ENCODE data around the gene RAPGEF6. TPM values are rescaled to one million over a fixed set of nuclear protein-coding genes. Genes with fewer than 3 reads are reported as not detected.

The RAPGEF6 gene
- total RNA-seq, 1 experiment from 2014 or later: 9.7 TPM

DNA sequence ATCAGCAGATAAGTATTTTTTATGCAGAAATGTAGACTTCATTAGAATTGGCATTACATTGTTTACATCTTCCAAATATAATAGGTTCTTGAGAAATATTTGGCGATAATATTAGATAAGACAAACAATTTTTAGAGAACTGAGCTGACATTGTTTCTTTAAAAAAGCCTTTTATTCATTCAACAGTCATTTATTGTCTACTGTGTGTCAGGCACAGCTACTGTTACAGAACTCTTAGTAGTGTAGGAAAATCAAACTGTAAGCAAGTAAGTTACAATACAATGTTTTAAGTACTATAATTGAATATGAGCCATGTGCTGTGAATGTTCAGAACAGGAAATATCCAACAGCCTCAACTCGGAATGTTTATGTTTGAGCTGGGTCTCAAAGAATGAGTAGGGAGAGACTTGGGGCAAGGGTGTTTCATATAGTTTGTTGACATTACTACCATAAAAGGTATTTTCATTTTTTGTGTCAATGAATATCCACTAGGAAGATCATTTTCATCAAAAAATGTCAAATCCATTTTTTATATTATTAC, 257.2 kb downstream of the RAPGEF6 start:
- no peak overlapping the region for H3K9ac ChIP-seq (ENCODE audit: low read length)
- H3K4me2 ChIP-seq (ENCODE audit: low read length): no peak overlapping the region
- no peaks in the 10 kb centered on the region for H3F3A ChIP-seq (ENCODE audit: low read length, unreplicated experiment)
- H3K4me3 ChIP-seq (ENCODE audit: low read length): no peak overlapping the region
- intact Hi-C loops (cut with micrococcal nuclease): loop anchor here (2.0 to 5.0 kb wide), 2 partner anchors 49 to 106 kb away; no protein-coding TSS in a partner anchor
- H3K27ac ChIP-seq (ENCODE audit: low read length): no peak overlapping the region
- no peaks in the 10 kb centered on the region for H3K9me2 ChIP-seq (replicated peaks; ENCODE audit: low read length)
- no peaks in the 10 kb centered on the region for H3K36me3 ChIP-seq (ENCODE audit: low read depth, low read length)
- no TSS peak for BruUV-seq (replicated peaks)
- ChIA-PET CTCF (no interaction called here), POLR2A (ENCODE audit: unreplicated experiment) (no interaction called here)
- no peak for ATAC-seq
- H3K4me1 ChIP-seq (ENCODE audit: insufficient read depth, low read length): peaks cover 16% of the 10 kb centered on the region
- no peak for DNase-seq
- no peaks in the 10 kb centered on the region for H4K20me1 ChIP-seq (ENCODE audit: low read length)
- H3K79me2 ChIP-seq (ENCODE audit: low read length): no peaks in the 10 kb centered on the region
- H3K27me3 ChIP-seq (ENCODE audit: low read length): no peaks in the 10 kb centered on the region
- no peaks in the 10 kb centered on the region for H3K9me3 ChIP-seq (ENCODE audit: low read length)
- TF ChIP-seq, protein P1, sequence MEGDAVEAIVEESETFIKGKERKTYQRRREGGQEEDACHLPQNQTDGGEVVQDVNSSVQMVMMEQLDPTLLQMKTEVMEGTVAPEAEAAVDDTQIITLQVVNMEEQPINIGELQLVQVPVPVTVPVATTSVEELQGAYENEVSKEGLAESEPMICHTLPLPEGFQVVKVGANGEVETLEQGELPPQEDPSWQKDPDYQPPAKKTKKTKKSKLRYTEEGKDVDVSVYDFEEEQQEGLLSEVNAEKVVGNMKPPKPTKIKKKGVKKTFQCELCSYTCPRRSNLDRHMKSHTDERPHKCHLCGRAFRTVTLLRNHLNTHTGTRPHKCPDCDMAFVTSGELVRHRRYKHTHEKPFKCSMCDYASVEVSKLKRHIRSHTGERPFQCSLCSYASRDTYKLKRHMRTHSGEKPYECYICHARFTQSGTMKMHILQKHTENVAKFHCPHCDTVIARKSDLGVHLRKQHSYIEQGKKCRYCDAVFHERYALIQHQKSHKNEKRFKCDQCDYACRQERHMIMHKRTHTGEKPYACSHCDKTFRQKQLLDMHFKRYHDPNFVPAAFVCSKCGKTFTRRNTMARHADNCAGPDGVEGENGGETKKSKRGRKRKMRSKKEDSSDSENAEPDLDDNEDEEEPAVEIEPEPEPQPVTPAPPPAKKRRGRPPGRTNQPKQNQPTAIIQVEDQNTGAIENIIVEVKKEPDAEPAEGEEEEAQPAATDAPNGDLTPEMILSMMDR (conservative IDR thresholded peaks at IDR 0.05; ENCODE audit: low read depth, low read length): no peak
- TF ChIP-seq EZH2 (IDR thresholded peaks at IDR 0.05; ENCODE audit: low read length, unreplicated experiment) (no peak), EZH2phosphoT487 (IDR thresholded peaks at IDR 0.05; ENCODE audit: borderline replicate concordance, low read length) (no peak)
- H2AFZ ChIP-seq (ENCODE audit: low read length): no peak overlapping the region

DNA sequence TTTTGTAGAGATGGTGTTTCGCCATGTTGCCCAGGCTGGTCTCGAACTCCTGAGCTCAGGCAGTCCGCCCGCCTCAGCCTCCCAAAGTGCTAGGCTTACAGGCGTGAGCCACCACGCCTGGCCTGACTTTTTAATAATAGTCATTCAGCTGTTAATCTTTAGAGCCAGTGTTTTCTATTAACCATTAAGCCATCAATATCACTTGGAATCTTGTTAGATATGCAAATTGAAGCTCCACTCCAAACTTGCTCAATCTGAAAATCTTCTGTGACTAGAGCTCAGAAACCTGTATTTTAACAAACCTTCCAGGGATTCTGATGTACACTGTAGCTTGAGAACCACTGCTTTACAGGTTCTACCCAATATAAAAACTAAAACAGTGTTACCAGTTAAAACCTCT, 257.7 kb downstream of the RAPGEF6 start:
- no peak overlapping the region for H2AFZ ChIP-seq (ENCODE audit: low read length)
- BruUV-seq (replicated peaks): no TSS peak
- no peak overlapping the region for H3K4me2 ChIP-seq (ENCODE audit: low read length)
- intact Hi-C loops (cut with micrococcal nuclease): loop anchor here (5.0 kb wide), 1 partner anchor 105 kb away; no protein-coding TSS in a partner anchor
- H3K4me3 ChIP-seq (ENCODE audit: low read length): no peak overlapping the region
- TF ChIP-seq EZH2phosphoT487 (IDR thresholded peaks at IDR 0.05; ENCODE audit: borderline replicate concordance, low read length) (no peak), EZH2 (IDR thresholded peaks at IDR 0.05; ENCODE audit: low read length, unreplicated experiment) (no peak)
- TF ChIP-seq, protein P1 (conservative IDR thresholded peaks at IDR 0.05; ENCODE audit: low read depth, low read length): no peak
- no peak for ATAC-seq
- H3K9me2 ChIP-seq (replicated peaks; ENCODE audit: low read length): no peaks in the 10 kb centered on the region
- no peaks in the 10 kb centered on the region for H4K20me1 ChIP-seq (ENCODE audit: low read length)
- no peak for DNase-seq
- ChIA-PET CTCF (no interaction called here), POLR2A (ENCODE audit: unreplicated experiment) (no interaction called here)
- H3K4me1 ChIP-seq (ENCODE audit: insufficient read depth, low read length): peaks cover 16% of the 10 kb centered on the region
- no peak overlapping the region for H3K9ac ChIP-seq (ENCODE audit: low read length)
- no peaks in the 10 kb centered on the region for H3K9me3 ChIP-seq (ENCODE audit: low read length)
- no peaks in the 10 kb centered on the region for H3K79me2 ChIP-seq (ENCODE audit: low read length)
- H3F3A ChIP-seq (ENCODE audit: low read length, unreplicated experiment): no peaks in the 10 kb centered on the region
- no peaks in the 10 kb centered on the region for H3K36me3 ChIP-seq (ENCODE audit: low read depth, low read length)
- H3K27ac ChIP-seq (ENCODE audit: low read length): no peak overlapping the region
- H3K27me3 ChIP-seq (ENCODE audit: low read length): no peaks in the 10 kb centered on the region

DNA sequence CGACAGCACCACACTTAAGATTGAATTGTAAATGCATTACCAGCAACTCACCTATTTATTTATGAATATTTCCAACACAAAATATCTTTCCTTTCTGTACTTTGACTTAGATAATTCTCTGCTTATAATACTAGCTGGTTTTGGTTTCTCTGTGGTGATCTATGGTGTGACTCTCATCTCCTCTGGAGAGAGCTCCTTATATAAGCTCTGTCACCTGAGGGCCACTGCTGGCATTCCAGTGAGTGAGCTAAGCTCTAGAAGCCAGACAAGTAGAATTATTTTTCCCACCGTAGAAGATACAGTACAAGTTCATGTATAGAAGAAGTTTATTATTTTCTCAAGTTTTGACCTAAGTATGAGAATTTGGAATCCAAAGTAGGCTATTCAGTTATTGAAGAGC, 259.7 kb downstream of the RAPGEF6 start:
- Histone ChIP-seq H3K9me3 (ENCODE audit: low read length) (no peaks in the 10 kb centered on the region), H3F3A (ENCODE audit: low read length, unreplicated experiment) (no peaks in the 10 kb centered on the region), H3K27me3 (ENCODE audit: low read length) (no peaks in the 10 kb centered on the region), H3K4me1 (ENCODE audit: insufficient read depth, low read length) (peaks cover 16% of the 10 kb centered on the region), H3K4me3 (ENCODE audit: low read length) (no peak overlapping the region), H2AFZ (ENCODE audit: low read length) (no peak overlapping the region), H3K4me2 (ENCODE audit: low read length) (no peak overlapping the region), H3K9me2 (replicated peaks; ENCODE audit: low read length) (no peaks in the 10 kb centered on the region), H3K79me2 (ENCODE audit: low read length) (no peaks in the 10 kb centered on the region), H3K27ac (ENCODE audit: low read length) (no peak overlapping the region), H4K20me1 (ENCODE audit: low read length) (no peaks in the 10 kb centered on the region), H3K9ac (ENCODE audit: low read length) (no peak overlapping the region), H3K36me3 (ENCODE audit: low read depth, low read length) (no peaks in the 10 kb centered on the region)
- no peak for ATAC-seq
- ChIA-PET CTCF (no interaction called here), POLR2A (ENCODE audit: unreplicated experiment) (no interaction called here)
- DNase-seq: no peak
- TF ChIP-seq EZH2 (IDR thresholded peaks at IDR 0.05; ENCODE audit: low read length, unreplicated experiment) (no peak), EZH2phosphoT487 (IDR thresholded peaks at IDR 0.05; ENCODE audit: borderline replicate concordance, low read length) (no peak)
- TF ChIP-seq, protein P1 (conservative IDR thresholded peaks at IDR 0.05; ENCODE audit: low read depth, low read length): no peak
- intact Hi-C loops (cut with micrococcal nuclease): loop anchor here (5.0 kb wide), 1 partner anchor 103 kb away; no protein-coding TSS in a partner anchor
- BruUV-seq (replicated peaks): no TSS peak
